ENCODE data around the gene RASGEF1C.

The RASGEF1C gene

DNA sequence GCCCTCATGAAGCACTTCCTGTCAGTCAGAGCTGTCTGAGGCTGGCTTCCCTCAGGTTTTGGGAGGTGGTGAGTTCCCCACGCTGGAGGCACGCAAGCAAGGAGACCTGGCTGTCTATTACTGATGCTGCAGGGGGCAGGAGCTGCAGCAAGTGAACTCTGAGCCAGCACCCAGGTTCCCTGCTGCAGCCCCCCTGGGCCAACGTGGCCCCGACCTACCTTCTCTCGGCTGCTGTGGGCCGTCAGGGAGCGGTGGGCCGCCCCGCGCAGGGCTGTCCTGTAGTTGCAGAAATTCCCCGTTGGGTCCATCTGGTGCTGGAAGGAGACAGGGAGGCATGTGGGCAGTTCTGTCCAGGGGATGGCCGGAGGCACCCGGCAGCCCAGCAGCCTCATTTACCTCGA, 90.6 kb downstream of the RASGEF1C start:
- DNase-seq, result no peak

DNA sequence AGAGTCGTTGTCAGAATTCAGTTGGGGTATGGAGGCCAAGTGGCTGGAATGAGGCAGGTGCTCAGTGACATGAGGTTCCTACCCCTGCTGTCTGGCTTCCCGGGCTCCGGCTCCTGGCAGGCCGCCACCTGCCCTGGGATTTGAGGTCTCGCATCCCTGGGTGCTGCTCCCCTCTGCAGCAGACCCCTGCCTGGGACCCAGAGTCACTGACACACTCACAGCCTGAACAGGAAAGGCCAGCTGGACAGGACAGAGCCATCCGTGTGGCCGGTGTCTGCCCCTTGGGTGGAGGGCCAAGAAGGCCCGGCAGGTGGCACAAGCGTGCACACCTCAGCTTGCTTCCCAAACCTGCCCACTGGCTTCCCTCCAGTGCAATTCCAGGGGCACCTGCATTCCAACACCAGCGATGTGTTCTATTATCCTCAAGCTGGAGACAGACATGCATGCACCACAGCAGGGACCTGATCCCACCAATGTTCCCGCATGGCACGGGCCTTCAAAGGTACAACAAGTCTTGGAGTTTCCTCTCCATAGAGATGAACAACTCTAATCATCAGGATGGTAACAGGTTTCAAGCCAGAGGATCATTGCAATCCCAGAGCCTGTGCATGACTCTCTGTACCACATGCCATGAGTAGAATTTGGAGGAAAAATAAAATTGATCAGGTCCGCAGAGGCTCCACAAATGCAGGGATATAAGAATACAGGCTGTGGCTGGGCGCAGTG, 91.8 kb downstream of the RASGEF1C start:
- DNase-seq, result no peak

DNA sequence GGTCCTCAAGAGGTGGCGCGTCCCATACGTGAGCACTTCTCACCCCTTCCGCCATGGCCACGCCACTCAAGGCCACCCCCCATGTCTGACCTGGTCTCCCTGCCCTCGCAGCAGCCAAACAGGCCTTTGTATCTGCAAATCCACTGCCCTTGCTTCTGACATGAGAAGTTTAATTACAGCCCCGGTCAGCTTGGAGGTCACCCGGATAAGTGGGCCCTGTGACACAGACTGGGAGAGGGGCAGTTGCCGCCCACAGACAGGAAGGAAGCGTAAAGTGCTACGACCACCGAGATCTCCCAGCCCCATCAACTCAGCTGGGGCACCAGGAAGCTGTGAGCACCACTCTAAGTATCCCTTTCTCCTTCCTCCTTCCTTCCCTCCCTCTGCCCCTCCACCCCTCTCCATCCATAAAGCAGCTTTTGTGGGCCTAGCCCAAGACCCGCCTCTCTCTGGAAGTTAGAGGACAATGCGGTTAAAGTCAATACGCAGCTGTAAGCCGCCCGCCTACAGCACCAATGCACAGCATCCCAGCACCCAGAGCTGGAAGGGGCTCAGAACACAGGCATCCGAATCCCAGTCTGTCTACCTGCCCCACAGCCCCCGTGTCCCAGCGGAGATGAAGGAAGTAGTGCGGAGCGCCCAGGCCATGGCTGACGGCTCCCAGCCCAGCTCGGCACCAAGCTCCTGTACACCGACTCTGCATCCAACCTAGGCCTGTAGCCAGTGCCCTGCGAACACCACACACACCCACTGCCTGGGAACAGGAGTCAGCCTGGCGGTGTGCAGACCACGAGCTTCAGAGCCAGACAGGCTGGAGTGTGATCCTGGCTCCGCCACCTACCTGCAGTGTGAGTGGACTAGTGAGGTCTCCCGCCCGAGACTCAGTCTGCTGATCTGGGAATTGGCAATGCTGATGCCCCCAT, 92.7 kb downstream of the RASGEF1C start:
- no peak for DNase-seq

DNA sequence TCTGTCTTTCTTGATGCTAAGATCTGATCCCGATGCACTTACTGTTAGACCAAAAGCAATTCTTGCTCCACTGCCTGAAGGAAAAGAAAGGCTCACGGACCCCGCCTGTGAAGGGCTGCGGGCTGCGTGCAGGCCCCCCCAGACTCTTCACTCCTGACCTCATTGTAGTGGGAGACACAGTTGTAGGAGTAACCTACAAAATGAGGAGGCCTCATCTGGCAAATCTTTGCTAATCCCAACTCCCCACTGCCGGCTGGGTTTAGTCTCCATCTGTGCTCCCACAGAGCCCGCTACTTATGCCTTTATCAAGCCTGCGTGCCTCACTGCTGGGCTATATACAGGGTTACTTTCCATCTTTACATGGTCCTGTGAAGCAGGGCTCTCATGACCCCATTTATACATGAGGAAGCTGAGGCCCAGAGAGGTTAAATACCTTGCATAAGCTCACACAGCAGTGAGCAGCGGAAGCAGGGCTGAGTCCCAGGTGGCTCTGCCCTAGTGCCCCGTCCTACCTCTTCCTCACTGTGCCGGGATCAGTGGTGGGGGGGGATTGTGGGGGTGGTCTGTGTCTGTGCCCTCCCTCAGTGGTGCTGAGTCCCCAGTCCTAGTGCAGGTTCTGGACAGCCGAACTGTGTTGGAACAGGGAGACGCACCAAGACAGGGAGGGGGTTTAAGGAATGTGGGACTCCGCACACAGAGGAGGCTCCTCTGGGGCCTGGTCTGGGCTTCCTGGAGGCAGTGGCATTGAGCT, 93.5 kb downstream of the RASGEF1C start:
- no peak for DNase-seq

DNA sequence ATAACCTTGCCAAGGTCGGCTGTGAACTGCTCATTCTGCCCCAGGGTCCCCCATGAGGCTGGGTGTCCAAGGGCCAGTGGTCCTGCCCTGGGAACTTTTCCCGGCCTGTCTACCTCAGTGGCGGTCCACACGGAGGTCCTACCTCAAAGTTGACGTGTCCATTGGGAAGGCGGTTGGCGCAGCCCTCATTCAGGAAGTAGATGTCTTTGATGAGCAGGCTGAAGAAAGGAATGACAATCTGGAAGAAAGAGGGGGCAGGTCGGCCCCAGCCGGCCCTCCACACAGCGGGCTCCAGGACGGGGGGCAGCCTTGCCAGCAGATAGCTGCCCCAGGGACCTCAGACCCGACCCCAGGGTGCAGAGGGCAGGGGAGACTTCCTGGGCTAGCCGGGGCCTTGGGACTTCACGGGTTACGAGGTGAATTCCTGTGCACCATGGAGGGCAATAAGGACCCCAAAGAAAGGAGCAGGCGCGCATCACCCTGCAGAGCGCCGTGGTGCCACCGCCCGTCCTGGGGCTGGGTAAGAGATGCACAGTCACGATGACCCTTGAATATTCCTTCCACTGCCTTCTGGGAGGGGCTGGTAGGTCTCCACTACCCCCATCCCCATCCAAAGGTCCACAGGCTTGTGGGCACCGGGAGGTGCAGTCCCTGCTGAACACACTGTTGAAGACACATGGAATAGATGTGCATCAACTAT, 94.6 kb downstream of the RASGEF1C start:
- no peak for DNase-seq

DNA sequence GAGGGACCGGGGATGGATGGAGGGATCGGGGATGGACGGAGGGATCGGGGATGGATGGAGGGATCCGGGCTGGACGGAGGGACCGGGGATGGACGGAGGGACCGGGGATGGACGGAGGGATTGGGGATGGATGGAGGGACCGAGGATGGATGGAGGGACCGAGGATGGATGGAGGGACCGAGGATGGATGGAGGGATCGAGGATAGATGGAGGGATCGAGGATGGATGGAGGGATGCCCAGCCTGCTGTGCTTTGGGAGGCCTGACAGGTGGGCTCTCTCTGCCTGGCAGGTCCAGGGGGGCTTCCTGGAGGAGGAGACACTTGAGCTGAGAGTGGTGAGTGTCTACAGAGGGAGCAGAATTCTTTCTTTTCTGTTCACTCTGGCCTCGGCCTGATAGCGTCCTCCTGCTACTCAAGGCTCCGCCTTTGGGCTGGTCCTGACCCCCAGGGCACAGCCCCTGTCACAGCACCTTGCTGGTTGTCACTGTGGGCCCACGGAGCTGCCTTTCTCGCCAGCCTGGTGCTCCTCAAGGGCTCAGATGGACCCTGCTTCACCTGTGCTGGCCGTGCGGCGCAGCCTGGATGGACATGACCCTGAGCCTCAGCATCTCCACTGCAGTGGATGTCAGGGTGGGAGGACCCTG, 95.2 kb downstream of the RASGEF1C start:
- DNase-seq, result no peak

DNA sequence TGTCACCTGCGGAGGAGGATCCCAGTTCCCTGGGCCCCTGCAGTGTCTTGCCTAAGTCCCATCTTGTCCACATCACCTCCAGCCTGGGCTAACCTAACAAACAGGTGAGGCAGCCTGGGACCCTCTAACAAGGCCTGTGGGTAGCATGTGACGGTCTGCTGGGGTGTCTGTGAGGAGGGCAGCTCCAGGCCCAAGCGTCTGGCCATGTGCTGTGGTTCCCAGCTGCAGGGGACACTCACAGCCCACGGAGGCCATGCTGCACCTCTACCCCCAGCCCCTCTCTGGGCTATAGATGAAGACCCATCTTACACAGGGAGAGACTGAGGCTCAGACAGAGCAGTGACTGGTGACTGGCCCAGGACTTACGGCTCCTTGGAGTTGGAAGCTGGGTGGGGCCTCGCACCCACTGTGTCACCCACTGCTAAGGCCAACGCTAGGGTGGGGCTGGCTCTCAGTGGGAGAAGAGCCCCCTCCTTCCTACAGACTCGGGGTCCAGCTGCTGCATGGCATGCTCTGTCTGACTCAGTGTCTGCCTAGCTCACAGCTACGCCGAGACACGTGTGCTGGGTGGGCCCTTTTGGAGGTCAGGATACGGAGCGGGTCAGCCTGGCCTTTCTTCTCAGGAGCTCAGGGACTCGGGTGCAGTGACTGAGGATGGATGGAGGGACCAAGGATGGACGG, 96.7 kb downstream of the RASGEF1C start:
- no peak for DNase-seq

DNA sequence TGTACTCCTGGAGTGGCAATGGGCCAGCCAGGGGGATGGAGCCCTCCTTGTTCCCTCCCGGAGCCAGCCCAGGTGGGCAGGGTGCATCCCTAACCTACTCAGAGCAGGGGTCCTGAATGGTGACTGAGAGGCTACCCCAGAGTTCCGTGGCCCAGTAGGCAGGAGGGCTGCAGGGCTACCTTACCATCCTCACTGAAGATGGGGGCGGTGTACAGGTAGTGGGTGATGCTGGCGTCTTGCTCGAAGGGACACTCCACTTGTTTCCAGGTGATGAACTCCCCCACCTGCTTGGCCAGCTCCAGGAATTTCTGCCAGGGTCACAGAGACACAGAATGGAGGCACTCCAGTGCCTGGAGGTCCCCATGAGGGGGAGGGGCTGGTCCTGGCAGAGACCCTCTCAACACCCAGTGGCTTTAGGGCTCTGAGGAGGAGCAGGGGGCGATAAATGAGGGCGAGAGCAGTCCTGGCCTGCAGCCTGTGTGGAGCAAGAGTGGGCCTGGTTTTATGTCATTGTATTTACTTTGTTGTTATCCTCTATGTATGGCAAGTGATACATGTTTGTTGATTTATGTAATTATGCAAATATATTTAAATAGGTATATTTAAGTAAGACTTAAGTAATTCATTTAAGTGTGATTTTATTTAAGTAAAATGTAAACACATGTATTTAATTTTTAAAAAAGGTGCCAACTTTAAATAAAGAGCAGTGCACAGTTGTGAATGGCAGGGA, 97.6 kb downstream of the RASGEF1C start:
- no peak for DNase-seq

DNA sequence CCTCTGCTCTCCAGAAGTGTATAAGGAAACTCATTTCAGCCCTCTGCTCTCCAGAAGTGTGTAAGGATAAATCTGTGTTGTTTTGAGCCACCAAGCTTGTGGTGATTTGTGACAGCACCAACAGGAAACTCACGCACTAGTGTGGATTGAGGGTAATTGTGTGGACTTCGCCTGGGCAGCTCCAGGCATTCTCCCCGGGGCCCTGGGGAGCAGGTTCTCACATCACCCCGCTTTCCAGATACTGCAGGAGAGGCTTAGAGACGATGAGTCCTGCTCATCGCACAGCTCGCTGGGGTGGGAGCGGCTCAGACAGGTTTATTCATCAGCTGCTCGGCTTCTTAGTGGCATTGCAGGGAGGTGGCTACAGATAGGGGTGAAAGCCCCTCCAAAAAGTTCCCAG, 99.1 kb downstream of the RASGEF1C start:
- DNase-seq, result no peak

DNA sequence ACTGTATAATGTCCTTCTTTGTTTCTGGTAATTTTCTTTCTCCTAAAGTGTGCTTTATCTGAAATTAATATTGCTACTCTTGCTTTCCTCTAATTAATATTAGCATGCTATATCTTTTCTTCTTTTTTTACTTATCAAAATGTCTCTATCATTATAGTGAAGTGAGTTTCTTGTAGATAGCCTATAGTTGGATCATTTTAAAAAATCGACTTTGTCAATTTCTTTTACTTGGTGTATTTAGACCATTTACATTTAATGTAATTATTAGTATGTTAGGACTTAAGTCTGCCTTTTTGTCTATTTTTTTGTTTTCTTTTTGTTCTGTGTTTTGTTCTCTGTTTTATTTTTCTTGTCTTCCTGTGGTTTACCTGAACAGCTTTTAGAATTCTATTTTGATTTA, 102.0 kb downstream of the RASGEF1C start:
- DNase-seq, result no peak

DNA sequence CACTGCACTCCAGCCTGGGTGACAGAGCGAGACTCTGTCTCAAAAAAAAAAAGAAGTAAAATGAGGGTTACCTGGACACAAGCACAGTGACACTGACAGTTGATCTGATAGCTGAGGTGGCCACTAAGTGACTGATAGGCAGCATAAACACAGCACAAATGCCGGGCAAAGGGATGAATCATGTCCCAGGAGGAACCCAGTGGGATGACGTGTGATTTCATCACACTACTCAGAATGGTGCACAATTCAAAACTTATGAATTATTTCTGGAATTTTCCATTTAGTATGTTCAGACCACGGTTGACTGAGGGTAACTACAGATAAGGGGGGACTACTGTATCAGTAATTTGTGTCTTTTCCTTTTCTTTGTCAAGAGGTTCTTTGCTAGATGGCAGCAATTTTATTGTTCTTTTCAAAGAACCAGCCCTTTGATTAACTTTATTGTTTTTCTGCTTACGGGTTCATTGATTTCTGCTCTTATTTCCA, 103.1 kb downstream of the RASGEF1C start:
- no peak for DNase-seq

DNA sequence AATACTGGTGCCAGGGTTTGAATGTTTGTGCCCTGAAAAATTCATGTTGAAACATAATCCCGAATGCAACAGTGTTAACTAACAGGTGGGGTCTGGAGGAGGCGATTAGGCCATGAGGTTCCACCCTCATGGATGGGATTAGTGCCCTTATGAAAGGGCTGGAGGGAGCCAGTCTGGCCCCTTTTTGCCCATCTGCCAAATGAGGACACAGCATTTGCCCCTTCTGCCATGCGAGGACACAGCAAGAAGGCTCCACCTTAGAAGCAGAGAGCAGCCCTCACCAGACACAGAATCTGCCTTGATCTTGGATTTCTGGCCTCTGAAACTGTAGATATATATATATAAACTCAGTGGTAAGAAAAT, 104.9 kb downstream of the RASGEF1C start:
- no peak for DNase-seq

DNA sequence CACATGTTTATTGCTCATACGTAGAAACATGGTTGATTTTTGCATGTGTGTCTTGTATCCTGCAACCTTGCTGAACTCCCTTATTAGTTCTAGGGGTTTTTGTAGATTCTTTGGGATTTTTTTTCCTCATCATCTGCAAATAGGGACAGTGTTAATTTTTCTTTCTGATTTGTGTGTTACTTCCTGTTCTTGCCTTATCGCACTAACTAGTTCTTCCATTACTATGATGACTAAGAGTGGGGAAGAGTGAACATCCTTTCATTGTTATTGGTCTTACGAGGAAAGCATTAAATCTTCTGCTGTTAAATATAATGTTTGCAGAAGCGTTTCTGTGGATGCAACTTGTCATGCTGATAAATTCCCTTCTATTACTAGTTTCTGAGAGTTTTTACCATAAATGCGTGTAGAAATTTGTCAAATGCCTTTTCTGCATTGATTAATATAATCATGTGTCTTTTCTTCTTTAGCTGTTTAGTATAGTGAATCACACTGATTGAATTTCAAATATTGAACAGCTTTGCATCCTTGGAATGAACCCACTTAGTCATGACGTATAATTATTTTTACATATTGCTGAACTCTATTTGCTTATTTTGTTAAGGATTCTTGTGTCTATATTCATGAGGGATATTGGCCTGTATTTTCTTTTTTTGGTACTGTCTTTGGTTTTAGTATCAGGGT, 105.4 kb downstream of the RASGEF1C start:
- DNase-seq, result no peak

DNA sequence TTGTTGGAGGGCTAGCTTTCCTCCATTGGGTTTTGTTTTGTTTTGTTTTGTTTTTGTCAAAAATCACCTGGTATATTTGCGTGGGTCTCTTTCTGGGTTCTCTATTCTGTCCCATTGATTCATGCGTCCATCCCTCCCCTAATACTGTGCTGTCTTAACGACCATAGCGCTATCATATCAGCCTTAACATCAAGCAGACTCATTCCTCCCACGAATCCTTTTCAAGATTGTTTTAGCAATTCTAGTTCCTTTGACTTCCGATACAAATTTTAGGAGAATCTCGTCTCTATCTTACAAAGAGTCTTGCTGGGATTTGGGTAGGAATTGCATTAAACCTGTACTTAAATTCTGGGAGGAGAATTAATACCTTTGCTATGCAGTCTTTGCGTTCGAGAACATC, 106.4 kb downstream of the RASGEF1C start:
- DNase-seq, result no peak

DNA sequence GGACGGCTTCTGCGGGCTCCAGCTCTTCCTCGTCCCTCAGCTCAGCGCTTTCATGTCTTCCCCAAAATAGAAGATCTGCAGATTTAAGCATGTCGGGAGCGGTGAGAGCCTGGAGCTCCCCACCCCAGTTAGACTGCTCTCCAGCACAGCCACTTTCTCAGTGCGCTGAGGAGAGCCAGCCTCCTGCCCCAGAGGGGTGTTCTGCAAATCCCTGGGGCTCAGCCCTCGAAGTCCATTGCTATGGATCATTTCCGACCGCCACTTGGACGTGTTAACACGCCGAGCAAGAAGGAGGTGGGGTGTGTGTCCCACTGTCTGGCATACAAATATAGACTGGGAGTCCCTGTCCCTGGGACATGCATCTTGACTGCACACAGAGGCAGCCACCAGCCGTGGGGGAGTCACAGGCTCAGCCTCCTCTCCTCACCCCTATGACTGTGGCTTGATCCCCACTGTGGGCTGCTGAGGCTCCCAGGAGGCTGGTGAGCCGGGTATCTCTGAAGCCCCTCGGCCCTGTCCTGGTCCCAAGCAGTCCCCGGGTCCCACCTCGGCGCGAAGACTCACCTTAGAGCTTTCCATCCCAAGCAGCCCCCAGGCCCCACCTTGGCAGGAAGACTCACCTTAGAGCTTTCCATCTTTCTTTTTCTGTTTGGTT, 107.4 kb downstream of the RASGEF1C start:
- DNase-seq, result no peak

DNA sequence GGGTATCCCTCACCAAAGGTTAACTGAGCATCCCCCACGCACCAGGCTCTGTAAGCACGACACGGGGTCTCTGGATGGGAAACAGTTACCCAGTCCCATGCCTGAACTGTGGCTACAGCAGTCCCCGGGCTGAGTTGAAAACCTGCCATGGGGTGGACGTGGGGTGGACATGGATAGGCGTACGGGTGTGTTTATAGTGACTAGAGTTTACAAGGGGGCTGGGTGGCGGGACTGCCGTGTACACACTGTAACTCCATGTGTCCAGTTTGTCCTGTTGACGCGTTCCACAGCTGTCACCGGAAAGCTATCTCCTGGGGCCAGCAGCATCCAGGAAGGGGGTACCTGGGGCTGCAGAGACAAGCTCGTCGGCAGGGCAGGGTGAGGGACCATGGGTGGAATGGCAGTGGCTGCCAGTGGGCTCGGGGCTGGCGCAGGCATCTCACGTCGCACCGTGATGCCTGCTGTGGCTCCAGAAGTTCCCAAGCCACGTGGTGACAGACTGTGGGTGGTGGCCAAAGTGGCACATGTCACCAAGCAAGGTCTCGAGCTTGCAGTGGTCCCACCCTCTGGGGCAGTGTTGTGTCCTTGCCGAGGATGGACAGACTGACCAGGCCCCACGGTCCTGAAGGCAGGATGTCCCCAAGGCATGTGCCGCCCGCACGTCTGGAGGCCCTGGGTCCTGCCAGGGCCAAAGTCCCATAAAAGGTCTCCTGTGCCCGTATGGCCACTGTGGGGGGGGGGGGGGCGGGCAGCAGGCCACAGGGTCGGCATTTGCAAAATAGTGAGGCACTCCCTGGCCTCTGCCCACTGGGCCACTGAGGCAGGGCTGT, 108.2 kb downstream of the RASGEF1C start:
- no peak for DNase-seq

DNA sequence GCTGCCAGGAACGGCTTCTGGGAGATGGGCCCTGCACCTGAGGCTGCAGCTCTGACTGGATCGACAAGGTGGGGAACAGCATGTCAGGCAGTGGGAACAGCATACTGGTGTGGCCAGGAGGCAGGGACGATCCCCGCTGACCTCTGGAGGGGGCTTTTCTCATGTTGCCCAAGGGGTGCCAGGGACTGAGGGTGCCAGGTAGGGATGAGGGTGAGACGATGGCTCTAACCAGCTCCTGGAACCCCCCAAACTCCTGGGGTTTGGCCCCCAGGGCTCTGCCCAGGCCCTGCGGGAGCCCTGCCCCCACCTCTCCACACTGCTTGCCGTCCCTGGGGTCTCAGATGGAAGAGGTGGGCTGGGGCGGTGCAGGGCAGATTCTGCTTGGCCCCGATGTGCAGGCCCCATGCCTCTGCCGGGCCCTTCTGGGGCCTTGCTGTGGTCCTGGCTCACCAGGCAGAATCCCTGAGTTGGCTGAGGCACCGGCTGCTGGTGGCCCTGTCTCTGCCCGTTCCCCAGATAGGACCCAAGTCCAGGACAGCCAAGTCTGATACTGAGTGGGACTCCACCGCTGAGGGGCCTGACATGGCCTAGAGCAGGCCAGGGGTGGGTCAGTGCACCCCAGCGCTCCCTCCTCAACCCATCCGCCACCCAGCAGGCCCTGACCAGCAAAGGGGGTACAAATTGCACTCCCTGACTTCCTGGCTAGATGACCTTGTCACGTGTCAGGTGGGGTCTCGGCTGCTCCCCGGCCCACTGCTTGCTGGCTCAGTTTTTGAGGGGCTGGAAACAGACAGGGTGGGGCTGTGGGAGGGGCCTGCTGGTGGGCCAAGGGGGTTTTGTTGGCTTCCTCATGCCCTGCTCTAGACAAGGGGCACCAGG, 109.0 kb downstream of the RASGEF1C start:
- no peak for DNase-seq

All from effector CD4-positive, alpha-beta T cell (primary cell).